Upper lobe of right lung (tissue), 1 donor: ENCODE measurements around the gene FNIP2. TPM values are rescaled to one million over a fixed set of nuclear protein-coding genes. Genes with fewer than 3 reads are reported as not detected.
"Not testable (repeated sequence)": the region's sequence is repeated elsewhere in the genome, so short reads cannot be mapped to it uniquely, and the experiment has no call there.

ENCODE experiments used
- ATAC-seq: fragments of 200-7000 bp; cut with Tn5 transposase; one replicate; pipeline ENCODE4 v1.9.1; 2020; ENCODE audit warnings: mild to moderate bottlenecking, moderate library complexity
- DNase-seq: peaks from one replicate; pipeline ENCODE4 v3.0.0-alpha.2; 2020
- H3K27ac ChIP-seq: fragments of 200-600 bp; one replicate; pipeline ENCODE4 v1.8.0; 2022
- H3K27me3 ChIP-seq: fragments of 200-600 bp; one replicate; pipeline ENCODE4 v1.8.0; 2022; ENCODE audit warnings: mild to moderate bottlenecking
- H3K36me3 ChIP-seq: fragments of 200-600 bp; one replicate; pipeline ENCODE4 v1.8.0; 2022
- H3K4me1 ChIP-seq: fragments of 200-600 bp; one replicate; pipeline ENCODE4 v1.8.0; 2022
- H3K4me3 ChIP-seq: fragments of 200-600 bp; one replicate; pipeline ENCODE4 v1.8.0; 2022; ENCODE audit warnings: mild to moderate bottlenecking
- H3K9me3 ChIP-seq: fragments of 200-600 bp; one replicate; pipeline ENCODE4 v1.8.0; 2022
- CTCF ChIP-seq: fragments of 200-600 bp; IDR thresholded peaks from one replicate; pipeline ENCODE4 v1.8.0; 2022; ENCODE audit warnings: antibody characterized with exemption
- intact Hi-C: fragments of 100-400 bp; cut with DNase I; formaldehyde crosslinking; loops from one replicate; pipeline ENCODE4 v1.11.0; 2022
- total RNA-seq: library from RNA; stranded (reverse); fragmentation: NEBNext Ultra II Directional; extraction: Animal tissue kit (Norgen Biotek cat#: 25700); gene quantifications from one replicate; pipeline ENCODE4 v1.2.1, GENCODE V29; 2021
- donor health status: DM: no; HTN: yes; CAD: no; lungs with severe emphysema.

FNIP2 gene
- total RNA-seq, 1 donor from 2014 or later, result 98.4 TPM

- Histone ChIP-seq H3K36me3 (no peaks in the 10 kb centered on the region), H3K27me3 (no peaks in the 10 kb centered on the region), H3K27ac (no peak overlapping the region), H3K4me1 (no peaks in the 10 kb centered on the region), H3K4me3 (no peak overlapping the region), H3K9me3 (no peaks in the 10 kb centered on the region)
- intact Hi-C loops, result no loop called here
- DNase-seq (no peak), ATAC-seq (no peak)
- no peak for TF ChIP-seq CTCF
Measured at GRCh38 chr4:158741326-158742021, 27.4 kb upstream of the FNIP2 start.

DNA sequence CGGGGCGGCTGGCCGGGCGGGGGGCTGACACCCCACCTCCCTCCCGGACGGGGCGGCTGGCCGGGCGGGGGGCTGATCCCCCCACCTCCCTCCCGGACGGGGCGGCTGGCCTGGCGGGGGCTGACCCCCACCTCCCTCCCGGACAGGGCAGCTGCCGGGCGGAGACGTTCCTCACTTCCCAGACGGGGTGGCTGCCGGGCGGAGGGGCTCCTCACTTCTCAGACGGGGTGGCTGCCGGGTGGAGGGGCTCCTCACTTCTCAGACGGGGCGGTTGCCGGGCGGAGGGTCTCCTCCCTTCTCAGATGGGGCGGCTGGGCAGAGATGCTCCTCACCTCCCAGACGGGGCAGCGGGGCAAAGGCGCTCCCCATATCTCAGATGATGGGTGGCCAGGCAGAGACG, 22.3 kb upstream of the FNIP2 start:
- H3K27ac ChIP-seq, H3K36me3 ChIP-seq, intact Hi-C loops, H3K9me3 ChIP-seq, ATAC-seq, H3K4me3 ChIP-seq, DNase-seq, H3K27me3 ChIP-seq, H3K4me1 ChIP-seq: not testable (repeated sequence)

- intact Hi-C loops, result no loop called here
- ATAC-seq, result no peak
- DNase-seq, result no peak
Measured at GRCh38 chr4:158750379-158750778, 18.4 kb upstream of the FNIP2 start.

DNA sequence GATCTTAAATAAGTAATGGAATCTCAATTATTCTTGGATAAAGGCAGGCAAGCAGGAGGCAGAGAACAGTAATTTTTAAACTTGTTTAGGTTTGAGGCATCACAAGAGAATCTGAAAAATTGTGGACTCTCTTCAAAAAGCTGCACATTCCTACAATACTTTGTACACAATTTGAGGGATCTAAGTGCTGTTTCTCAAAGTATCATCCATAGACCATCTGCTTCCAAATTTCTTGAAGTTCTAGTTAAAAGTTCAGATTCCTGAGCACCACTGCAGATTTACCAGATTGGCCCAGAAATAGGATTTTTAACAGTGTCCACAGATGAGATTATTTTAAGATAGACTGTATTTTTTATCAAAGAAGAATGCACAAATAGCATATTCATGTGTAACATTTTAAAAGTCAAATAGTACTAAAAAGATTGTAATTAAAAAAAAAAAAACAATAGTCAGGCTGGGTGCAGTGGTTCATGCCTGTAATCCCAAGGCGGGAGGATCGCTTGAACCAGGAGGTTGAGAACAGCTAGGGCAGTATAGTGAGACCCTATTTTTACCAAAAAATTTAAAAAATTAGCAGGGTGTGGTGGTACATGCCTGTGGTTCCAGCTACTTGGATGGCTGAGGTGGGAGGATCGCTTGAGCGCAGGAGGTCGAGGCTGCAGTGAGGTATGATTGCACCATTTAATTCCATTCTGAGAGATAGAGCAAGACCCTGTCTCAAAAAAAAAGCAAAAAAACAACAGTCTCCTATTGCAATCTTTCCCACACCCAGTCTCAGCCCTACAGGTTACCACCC, 14.2 kb upstream of the FNIP2 start:
- intact Hi-C loops, result no loop called here
- Histone ChIP-seq H3K9me3 (no peaks in the 10 kb centered on the region), H3K36me3 (no peaks in the 10 kb centered on the region), H3K27me3 (no peaks in the 10 kb centered on the region), H3K27ac (no peak overlapping the region), H3K4me3 (no peak overlapping the region), H3K4me1 (no peaks in the 10 kb centered on the region)
- TF ChIP-seq CTCF, result no peak
- DNase-seq (no peak), ATAC-seq (no peak)

More at GRCh38 chr4:158750379-158750778, 18.4 kb upstream of the FNIP2 start:
- no peaks in the 10 kb centered on the region for H3K4me1 ChIP-seq
- no peaks in the 10 kb centered on the region for H3K36me3 ChIP-seq
- no peaks in the 10 kb centered on the region for H3K27me3 ChIP-seq
- no peak overlapping the region for H3K4me3 ChIP-seq
- H3K9me3 ChIP-seq, result no peaks in the 10 kb centered on the region
- no peak for TF ChIP-seq CTCF
- no peak overlapping the region for H3K27ac ChIP-seq

- H3K4me3 ChIP-seq, H3K4me1 ChIP-seq, DNase-seq, H3K27me3 ChIP-seq, intact Hi-C loops, ATAC-seq, H3K36me3 ChIP-seq, H3K9me3 ChIP-seq, H3K27ac ChIP-seq: not testable (repeated sequence)
Measured at GRCh38 chr4:158755819-158756218, 13.0 kb upstream of the FNIP2 start.

DNA sequence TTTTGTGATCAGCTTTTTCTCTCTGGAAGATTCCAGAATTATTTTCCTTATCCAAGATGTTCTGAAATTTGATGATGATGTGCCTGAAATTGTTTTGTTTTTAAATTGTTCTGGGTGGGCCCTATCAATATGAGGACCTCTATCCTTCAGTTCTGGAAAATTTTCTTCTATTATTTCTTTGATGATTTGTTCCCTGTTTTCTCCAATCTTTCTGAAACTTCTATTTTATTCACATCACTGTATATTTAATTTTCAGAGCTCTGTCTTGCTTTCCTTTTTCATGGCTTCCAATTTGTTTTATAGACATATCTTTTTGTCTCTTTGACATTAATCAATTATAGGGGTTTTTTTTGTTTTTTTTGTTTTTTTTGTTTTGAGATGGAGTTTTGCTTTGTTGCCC, 12.2 kb upstream of the FNIP2 start:
- Histone ChIP-seq H3K27me3 (no peaks in the 10 kb centered on the region), H3K36me3 (no peaks in the 10 kb centered on the region), H3K27ac (no peak overlapping the region), H3K4me3 (no peak overlapping the region), H3K4me1 (no peaks in the 10 kb centered on the region), H3K9me3 (no peaks in the 10 kb centered on the region)
- DNase-seq, result no peak
- TF ChIP-seq CTCF, result no peak
- ATAC-seq, result no peak
- intact Hi-C loops, result no loop called here
